ENCODE results near the gene GDI1.
A peak's percentile ranks its signal among the peaks of the same experiment; 100 is the strongest.

GDI1 gene

GRCh38 chrX:154462396-154462795 lies 25.4 kb downstream of the GDI1 start:
- DNase-seq (ENCODE audit: low spot score) = no peak

DNA sequence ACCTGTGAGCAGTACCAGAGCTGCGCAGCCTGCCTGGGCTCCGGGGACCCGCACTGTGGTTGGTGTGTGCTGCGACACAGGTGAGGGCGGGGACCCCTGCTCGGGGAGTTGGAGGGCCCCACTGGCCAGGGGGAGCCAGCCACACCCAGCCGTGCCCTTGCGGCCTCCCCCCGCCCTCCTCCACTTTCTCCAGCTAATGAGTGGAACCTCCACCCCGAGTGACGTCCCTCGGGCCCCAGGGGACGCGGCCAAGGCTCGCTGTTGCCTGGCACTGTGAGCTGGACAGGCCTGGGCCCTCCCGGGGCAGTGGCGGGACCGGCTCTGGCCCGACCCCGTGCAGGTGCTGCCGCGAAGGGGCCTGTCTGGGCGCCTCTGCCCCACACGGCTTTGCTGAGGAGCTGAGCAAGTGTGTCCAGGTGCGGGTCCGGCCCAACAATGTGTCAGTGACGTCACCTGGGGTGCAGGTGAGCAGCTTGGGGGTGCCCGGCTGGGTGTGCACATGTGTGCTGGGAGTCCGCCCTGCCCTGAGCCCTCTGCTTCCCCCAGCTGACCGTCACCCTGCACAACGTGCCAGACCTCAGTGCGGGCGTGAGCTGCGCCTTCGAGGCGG lies 26.8 kb downstream of the GDI1 start:
- no peak for DNase-seq (ENCODE audit: low spot score)

GRCh38 chrX:154464806-154465365 lies 27.9 kb downstream of the GDI1 start:
- no peak for DNase-seq (ENCODE audit: low spot score)

DNA sequence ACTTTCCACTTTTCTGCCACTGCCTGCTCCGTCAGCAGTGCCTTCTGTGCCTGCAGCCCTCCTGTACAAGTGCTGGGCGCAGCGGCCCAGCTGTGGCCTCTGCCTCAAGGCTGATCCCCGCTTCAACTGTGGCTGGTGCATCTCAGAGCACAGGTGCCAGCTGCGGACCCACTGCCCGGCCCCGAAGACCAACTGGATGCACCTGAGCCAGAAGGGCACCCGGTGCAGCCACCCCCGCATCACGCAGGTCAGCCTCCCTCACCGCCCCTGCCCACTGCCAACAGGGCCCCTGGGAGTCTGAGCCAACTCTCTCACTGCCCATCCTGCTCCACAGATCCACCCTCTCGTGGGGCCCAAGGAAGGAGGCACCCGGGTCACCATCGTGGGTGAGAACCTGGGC lies 28.6 kb downstream of the GDI1 start:
- no peak for DNase-seq (ENCODE audit: low spot score)

DNA sequence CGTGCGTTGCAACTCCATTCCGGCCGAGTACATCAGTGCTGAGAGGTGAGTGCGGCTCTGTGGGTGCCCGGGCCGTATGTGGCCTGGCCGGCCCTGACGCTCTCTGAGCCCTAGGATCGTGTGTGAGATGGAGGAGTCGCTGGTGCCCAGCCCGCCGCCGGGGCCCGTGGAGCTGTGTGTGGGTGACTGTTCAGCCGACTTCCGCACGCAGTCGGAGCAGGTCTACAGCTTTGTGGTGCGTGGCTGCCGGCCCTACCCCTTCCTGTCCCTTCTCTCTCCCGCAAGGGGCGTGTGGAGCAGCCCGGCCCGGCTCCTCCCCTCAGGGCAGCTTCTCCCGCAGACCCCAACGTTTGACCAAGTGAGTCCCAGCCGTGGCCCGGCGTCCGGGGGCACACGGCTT lies 29.1 kb downstream of the GDI1 start:
- DNase-seq (ENCODE audit: low spot score) = no peak

- no peak for DNase-seq (ENCODE audit: low spot score)
Observed at GRCh38 chrX:154466907-154467306, 30.0 kb downstream of the GDI1 start.

DNA sequence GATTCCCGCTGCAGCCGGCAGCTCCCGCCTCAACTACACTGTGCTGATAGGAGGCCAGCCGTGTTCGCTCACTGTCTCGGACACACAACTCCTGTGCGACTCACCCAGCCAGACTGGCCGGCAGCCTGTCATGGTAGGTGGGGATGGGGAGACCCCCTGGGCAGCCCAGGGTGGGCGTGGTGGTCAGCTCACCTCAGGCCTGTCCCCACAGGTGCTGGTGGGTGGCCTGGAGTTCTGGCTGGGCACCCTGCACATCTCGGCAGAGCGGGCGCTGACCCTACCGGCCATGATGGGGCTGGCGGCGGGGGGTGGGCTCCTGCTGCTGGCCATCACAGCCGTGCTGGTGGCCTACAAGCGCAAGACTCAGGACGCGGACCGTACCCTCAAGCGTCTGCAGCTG lies 30.6 kb downstream of the GDI1 start:
- DNase-seq (ENCODE audit: low spot score) = no peak

DNA sequence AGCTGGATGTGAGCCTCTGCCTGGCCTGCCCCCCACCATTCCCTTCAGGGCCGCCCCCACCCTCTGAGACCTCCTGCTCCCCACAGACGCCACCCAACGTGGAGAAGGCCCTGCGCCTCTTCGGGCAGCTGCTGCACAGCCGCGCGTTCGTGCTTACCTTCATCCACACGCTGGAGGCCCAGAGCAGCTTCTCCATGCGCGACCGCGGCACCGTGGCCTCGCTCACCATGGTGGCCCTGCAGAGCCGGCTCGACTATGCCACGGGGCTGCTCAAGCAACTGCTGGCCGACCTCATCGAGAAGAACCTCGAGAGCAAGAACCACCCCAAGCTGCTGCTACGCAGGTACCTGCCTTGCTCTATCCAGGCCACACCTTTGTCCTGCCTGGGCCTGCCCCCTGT lies 31.3 kb downstream of the GDI1 start:
- no peak for DNase-seq (ENCODE audit: low spot score)

DNA sequence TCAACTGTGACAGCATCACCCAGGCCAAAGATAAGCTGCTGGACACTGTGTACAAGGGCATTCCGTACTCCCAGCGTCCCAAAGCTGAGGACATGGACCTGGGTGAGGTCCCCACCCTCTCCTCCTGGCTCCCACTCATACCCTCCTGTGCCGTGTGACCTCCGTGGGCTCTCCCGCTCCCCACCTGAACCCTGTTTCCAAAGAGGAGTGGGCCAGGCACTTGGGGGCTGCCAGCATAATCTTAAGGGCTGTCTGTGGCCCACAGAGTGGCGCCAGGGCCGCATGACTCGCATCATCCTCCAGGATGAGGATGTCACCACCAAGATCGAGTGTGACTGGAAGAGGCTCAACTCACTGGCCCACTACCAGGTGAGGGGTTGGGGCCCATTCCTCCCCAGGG lies 32.2 kb downstream of the GDI1 start:
- DNase-seq (ENCODE audit: low spot score) = no peak

- no peak for DNase-seq (ENCODE audit: low spot score)
Observed at GRCh38 chrX:154469880-154470279, 32.9 kb downstream of the GDI1 start.

DNA sequence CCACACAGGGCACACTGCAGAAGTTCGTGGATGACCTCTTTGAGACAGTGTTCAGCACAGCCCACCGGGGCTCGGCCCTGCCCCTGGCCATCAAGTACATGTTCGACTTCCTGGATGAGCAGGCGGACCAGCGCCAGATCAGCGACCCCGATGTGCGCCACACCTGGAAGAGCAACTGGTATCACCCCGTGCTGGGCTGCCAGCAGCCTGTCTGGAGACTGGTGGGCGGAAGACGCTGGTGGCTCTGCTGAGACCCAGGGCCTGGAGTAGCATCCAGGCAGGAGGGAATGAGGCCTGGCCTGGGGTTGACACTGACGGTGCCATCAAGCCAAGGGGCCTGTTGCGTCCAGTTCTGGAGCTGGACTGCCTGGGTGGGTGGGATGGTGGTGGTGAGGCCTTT lies 33.5 kb downstream of the GDI1 start:
- no peak for DNase-seq (ENCODE audit: low spot score)

DNA sequence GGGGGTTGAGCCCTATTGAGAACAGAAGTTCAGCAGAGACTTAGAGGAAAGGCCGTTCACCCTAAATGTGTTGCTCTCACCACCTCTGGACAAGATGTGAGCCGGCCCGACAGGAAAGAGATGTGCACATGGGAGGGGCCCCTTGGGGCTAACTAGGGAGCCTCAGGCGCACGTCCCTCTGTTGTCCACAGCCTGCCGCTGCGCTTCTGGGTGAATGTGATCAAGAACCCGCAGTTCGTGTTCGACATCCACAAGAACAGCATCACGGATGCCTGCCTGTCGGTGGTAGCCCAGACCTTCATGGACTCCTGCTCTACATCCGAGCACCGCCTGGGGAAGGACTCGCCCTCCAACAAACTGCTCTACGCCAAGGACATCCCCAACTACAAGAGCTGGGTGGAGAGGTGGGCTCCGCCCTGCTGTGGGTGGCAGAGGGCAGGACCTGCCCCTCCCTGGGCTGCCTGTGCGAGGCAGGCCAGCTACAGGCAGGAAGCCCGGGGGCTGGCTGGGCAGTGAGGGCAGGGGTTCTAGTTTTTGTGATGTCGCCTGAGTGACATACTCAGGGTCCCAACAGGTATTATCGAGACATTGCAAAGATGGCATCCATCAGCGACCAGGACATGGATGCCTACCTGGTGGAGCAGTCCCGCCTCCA lies 34.1 kb downstream of the GDI1 start:
- DNase-seq (ENCODE audit: low spot score) = no peak

DNA sequence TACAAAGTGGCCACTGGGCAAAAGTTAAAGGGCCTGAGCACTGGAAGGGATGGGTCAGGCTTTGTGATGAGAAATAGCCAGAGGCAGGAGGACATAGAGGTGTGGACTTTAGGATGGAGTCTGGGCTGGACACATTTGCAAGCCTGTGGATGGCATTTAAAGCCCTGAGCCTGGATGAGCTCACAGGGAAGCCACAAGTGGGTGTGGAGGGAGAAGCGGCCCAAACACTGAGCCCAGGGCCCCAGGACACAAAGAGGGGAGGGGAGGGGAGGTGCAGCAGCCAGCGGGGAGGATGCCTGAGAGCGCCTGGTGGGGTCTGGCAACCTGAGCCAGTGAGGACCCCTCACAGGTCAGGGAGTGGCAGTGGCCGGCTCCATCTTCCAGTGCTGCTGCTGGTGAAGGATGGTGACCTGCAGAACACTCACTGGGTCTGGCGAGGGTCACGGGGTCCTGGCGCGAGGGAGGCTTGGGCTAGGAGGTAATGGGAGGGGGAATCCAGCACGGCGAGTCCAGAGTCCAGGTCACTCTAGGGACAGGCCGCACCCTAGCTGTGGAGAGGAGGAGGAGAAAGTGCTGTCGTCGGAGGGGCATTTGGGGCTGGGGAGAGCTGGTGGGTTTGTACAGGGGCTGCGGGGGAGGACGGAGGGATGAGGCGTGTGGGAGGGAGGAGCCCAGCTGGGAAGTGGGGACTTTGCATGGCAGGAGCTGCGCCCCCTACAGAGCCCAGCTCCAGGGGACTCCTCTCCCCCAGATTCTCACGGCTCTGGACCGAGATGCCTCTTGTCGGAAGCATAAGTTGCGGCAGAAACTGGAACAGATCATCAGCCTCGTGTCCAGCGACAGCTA lies 35.1 kb downstream of the GDI1 start:
- no peak for DNase-seq (ENCODE audit: low spot score)

- no peak for DNase-seq (ENCODE audit: low spot score)
Observed at GRCh38 chrX:154472685-154473632, 36.0 kb downstream of the GDI1 start.

- no peak for DNase-seq (ENCODE audit: low spot score)
Observed at GRCh38 chrX:154473683-154474082, 36.7 kb downstream of the GDI1 start.

- no peak for DNase-seq (ENCODE audit: low spot score)
Observed at GRCh38 chrX:154476821-154477220, 39.9 kb downstream of the GDI1 start.

- no peak for DNase-seq (ENCODE audit: low spot score)
Observed at GRCh38 chrX:154477891-154478477, 41.0 kb downstream of the GDI1 start.

- DNase-seq (ENCODE audit: low spot score) = peak; percentile 94
Observed at GRCh38 chrX:154478728-154479622, 42.0 kb downstream of the GDI1 start, which contains the start of gene LAGE3. Gene LAGE3, minus strand, starts transcription at chrX:154479281. Its CDS starts 366 bp downstream, at chrX:154478915.

DNA sequence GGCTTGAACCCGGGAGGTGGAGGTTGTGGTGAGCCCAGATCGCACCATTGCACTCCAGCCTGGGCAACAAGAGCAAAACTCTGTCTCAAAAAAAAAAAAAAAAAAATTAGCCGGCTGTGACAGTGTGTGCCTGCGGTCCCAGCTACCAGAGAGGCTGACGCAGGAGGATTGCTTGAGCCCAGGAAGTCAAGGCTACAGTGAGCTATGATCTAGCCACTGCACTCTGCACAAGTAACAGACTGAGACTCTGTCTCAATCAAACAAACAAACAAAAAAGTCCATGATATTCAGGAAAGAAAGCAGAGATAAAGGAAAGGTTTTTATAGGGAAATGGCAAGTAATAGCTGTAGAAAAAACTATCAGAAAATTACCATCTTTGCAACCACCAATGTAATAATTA lies 44.2 kb downstream of the GDI1 start:
- DNase-seq (ENCODE audit: low spot score) = no peak

- no peak for DNase-seq (ENCODE audit: low spot score)
Observed at GRCh38 chrX:154481911-154482601, 45.1 kb downstream of the GDI1 start.

Data from CD4-positive, alpha-beta T cell treated with Interleukin-15 for 4 hours (primary cell).